LHCN-M2 (cell line): ENCODE results near the gene TMEM117. TPM values are rescaled to one million over a fixed set of nuclear protein-coding genes. Genes with fewer than 3 reads are reported as not detected.
A peak's percentile ranks its signal among the peaks of the same experiment; 100 is the strongest.

Experiments
- DNase-seq: peaks from one replicate; pipeline ENCODE4 v3.0.0-alpha.2; 2012; ENCODE audit warnings: low read depth
- total RNA-seq: library from RNA; depleted of rRNA; stranded (reverse); fragments of >200 nt; gene quantifications from 2 replicates; pipeline ENCODE4 v1.2.3, GENCODE V29; 2014

TMEM117 gene
- total RNA-seq, 1 experiment from 2014 or later = 12.5 TPM

GRCh38 chr12:43964033-43964432 lies 128.2 kb downstream of the TMEM117 start:
- no peak for DNase-seq

GRCh38 chr12:43964961-43965360 lies 129.1 kb downstream of the TMEM117 start:
- DNase-seq = no peak

GRCh38 chr12:43965899-43966298 lies 130.0 kb downstream of the TMEM117 start:
- DNase-seq = no peak

- DNase-seq = no peak
Observed at GRCh38 chr12:43968736-43969135, 132.9 kb downstream of the TMEM117 start.

GRCh38 chr12:43969882-43970281 lies 134.0 kb downstream of the TMEM117 start:
- peak; percentile 78 for DNase-seq

GRCh38 chr12:43973385-43973784 lies 137.5 kb downstream of the TMEM117 start:
- DNase-seq = no peak

- DNase-seq = no peak
Observed at GRCh38 chr12:43973993-43974392, 138.1 kb downstream of the TMEM117 start.

GRCh38 chr12:43976027-43976426 lies 140.1 kb downstream of the TMEM117 start:
- DNase-seq = no peak

GRCh38 chr12:43978556-43978955 lies 142.7 kb downstream of the TMEM117 start:
- DNase-seq = no peak

- no peak for DNase-seq
Observed at GRCh38 chr12:43979450-43979849, 143.6 kb downstream of the TMEM117 start.

- DNase-seq = no peak
Observed at GRCh38 chr12:43980627-43981191, 144.8 kb downstream of the TMEM117 start.

- no peak for DNase-seq
Observed at GRCh38 chr12:43981726-43982125, 145.8 kb downstream of the TMEM117 start.

GRCh38 chr12:43982544-43982943 lies 146.7 kb downstream of the TMEM117 start:
- no peak for DNase-seq

- DNase-seq = peak; percentile 10
Observed at GRCh38 chr12:43988838-43989560, 153.1 kb downstream of the TMEM117 start.

GRCh38 chr12:43992856-43993255 lies 157.0 kb downstream of the TMEM117 start:
- no peak for DNase-seq

GRCh38 chr12:44000309-44000952 lies 164.6 kb downstream of the TMEM117 start:
- DNase-seq = peak; percentile 65

GRCh38 chr12:44002607-44003006 lies 166.7 kb downstream of the TMEM117 start:
- DNase-seq = no peak

GRCh38 chr12:44003721-44004120 lies 167.8 kb downstream of the TMEM117 start:
- no peak for DNase-seq

- DNase-seq = peak; percentile 50
Observed at GRCh38 chr12:44015333-44015941, 179.6 kb downstream of the TMEM117 start.

- DNase-seq = no peak
Observed at GRCh38 chr12:44017216-44017615, 181.3 kb downstream of the TMEM117 start.

- DNase-seq = no peak
Observed at GRCh38 chr12:44019118-44019517, 183.2 kb downstream of the TMEM117 start.

GRCh38 chr12:44020555-44020954 lies 184.7 kb downstream of the TMEM117 start:
- no peak for DNase-seq
